HG02623 (cell line): ENCODE data around the gene DLK1.

ENCODE experiments used
- ATAC-seq: cut with Tn5 transposase; IDR thresholded peaks from one replicate; pipeline ENCODE4 v1.9.1; 2021; ENCODE audit warnings: moderate library complexity; ENCODE audit not compliant: unreplicated experiment

Gene DLK1

GRCh38 chr14:100726550-100727085 lies at the start of gene DLK1:
Gene DLK1, plus strand, starts transcription at chr14:100726892. Its CDS starts 177 bp downstream, at chr14:100727069.
- no peak for ATAC-seq

- no peak for ATAC-seq
Measured at GRCh38 chr14:100677152-100677551, 49.5 kb upstream of the DLK1 start.

GRCh38 chr14:100677554-100678468 lies 48.9 kb upstream of the DLK1 start:
- no peak for ATAC-seq

GRCh38 chr14:100678469-100678828 lies 48.2 kb upstream of the DLK1 start:
- no peak for ATAC-seq

- no peak for ATAC-seq
Measured at GRCh38 chr14:100679153-100679552, 47.5 kb upstream of the DLK1 start.

- no peak for ATAC-seq
Measured at GRCh38 chr14:100679707-100680438, 46.8 kb upstream of the DLK1 start.

GRCh38 chr14:100680439-100681051 lies 46.1 kb upstream of the DLK1 start:
- ATAC-seq: no peak

GRCh38 chr14:100681111-100681510 lies 45.6 kb upstream of the DLK1 start:
- no peak for ATAC-seq

GRCh38 chr14:100682749-100683148 lies 43.9 kb upstream of the DLK1 start:
- ATAC-seq: no peak

GRCh38 chr14:100683578-100683977 lies 43.1 kb upstream of the DLK1 start:
- no peak for ATAC-seq

GRCh38 chr14:100684154-100684553 lies 42.5 kb upstream of the DLK1 start:
- no peak for ATAC-seq

- ATAC-seq: no peak
Measured at GRCh38 chr14:100684961-100685360, 41.7 kb upstream of the DLK1 start.

GRCh38 chr14:100686858-100687257 lies 39.8 kb upstream of the DLK1 start:
- no peak for ATAC-seq

- no peak for ATAC-seq
Measured at GRCh38 chr14:100687386-100687785, 39.3 kb upstream of the DLK1 start.

- no peak for ATAC-seq
Measured at GRCh38 chr14:100688051-100688450, 38.6 kb upstream of the DLK1 start.

GRCh38 chr14:100688598-100689461 lies 37.9 kb upstream of the DLK1 start:
- no peak for ATAC-seq

GRCh38 chr14:100690672-100691071 lies 36.0 kb upstream of the DLK1 start:
- ATAC-seq: no peak

- ATAC-seq: no peak
Measured at GRCh38 chr14:100691395-100692056, 35.2 kb upstream of the DLK1 start.

GRCh38 chr14:100692256-100692655 lies 34.4 kb upstream of the DLK1 start:
- no peak for ATAC-seq
